Heart left ventricle (tissue), 13 donors: ENCODE results near the gene MLLT3.

Experiments
- CTCF ChIP-seq, 12 donors: fragments of 200-600 bp; sonication (generic) in 4 of 12; IDR thresholded peaks; one replicate each; pipeline versions ENCODE4 v1.5.0 to v1.8.0; 2018 to 2022; ENCODE audit warnings: antibody characterized with exemption in 12 of 12, mild to moderate bottlenecking in 5 of 12
- POLR2A ChIP-seq, 2 donors: fragments of 450-650 bp; IDR thresholded peaks; one replicate each; pipeline ENCODE4 v1.6.1; 2017; ENCODE audit warnings: antibody characterized with exemption in 2 of 2, mild to moderate bottlenecking in 2 of 2, moderate library complexity in 2 of 2
- donor health status: ischemic (EF 13 %, LVEDD 7.1; RV severe dilation, severe dysfunction).
- donor health status: DM: no; HTN: yes; CAD: no.
- donor health status: DM: no; HTN: no; CAD: no.
- donor health status: ischemic (EF 25% LVEDD 6.9; RV normal size, moderate dysfunction).
- donor health status: ischemic (EF 25% LVEDD 5.7; RV mildly dilated, moderate dysfunction).
- donor health status: ischemic (EF 35%, LVEDD 5.7; RV mildly dilated, moderate dysfunction).
- donor health status: nonischemic (EF 11% LVEDD 7.7; RV severe dilation, severe dysfunction).
- donor health status: DM: yes; HTN: yes; CAD: no.
- donor health status: PGD.
- donor health status: ischemic (EF 29% LVEDD 5.4; RV normal size, mild dysfunction).
- donor health status: nonischemic (EF 23%, LVEDD 6.1; RV moderate dilation, normal function).

- no peak for TF ChIP-seq CTCF (IDR thresholded peaks at IDR 0.05)
- TF ChIP-seq POLR2A (IDR thresholded peaks at IDR 0.05): no peak
These were observed 21.4 kb upstream of the MLLT3 start for GRCh38 chr9:20643660-20644059.
